Kasumi-1 (cell line): Measurements from ENCODE around the gene ZNF2.

Experiments
- DNase-seq, 2 experiments: peaks; one replicate each; lab custom pipeline; 2025; lab: John Stamatoyannopoulos, UW

ZNF2 gene

DNA sequence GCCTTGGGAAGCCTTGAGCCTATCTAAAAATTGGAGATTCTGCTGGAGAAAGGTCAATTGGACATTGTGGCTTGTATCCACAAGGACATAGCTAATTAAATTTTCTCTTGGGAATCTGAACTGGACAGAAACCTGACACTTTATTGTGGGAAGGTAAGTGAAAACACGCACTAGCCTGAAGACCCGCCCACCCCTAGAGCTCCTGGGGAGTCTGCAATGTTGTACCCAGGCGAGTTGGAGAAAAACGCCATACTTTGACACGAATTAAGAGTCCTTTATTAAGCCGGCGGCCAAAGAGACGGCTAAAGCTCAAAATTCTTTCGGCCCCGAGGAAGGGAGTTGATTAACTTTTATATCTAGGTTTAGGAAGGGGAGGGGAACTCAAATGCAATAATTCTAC is 40.5 kb downstream of the ZNF2 start:
- no peak for DNase-seq

DNA sequence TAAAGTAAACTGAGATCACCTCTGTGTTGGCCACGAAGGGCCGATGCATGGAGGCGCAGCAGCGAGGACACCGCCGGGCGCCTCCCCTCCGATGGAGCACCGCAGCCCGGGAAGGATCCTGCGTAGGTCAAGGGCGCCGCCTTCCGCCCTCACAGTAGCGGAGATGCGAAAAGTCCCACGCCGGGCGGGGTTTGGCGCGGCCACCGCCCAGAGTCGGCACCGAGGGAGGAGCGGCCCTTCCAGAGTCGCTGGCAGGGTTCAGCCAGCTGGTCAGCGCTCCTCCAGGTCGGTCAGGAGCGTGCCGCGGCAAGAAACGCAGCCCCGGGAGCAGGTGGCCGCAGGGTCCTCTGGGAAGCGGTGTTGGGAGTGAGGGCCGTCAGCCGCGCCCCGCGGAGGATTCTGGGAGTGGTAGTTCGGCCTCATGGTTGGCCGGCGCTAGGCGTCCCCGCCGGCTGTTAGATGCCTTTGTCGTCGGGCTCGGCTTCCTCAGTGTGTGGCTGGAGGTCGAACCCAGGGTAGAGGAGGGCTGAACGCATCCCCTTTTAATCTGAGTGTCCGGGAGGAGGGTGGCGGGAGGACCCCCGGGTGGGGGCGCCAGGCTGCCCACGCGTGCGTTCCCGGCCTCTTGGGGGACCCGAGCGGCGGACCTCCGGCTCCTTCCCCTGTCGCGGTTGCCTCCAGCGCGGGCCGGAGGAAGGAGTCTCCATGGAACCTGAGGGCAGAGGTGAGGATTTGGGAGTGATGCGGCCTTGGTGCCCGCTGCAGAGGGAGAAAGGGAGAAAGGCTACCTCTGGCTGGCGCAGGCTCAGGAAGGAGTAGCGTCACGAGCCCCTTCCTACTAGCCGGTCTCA is 41.7 kb downstream of the ZNF2 start, which contains the start of gene ZNF892:
Gene ZNF892, plus strand, starts transcription at position 411 of the 851 bp plus-strand sequence. Its CDS starts 295 bp downstream, at position 706.
- DNase-seq: peak; percentile 80 to 83

DNA sequence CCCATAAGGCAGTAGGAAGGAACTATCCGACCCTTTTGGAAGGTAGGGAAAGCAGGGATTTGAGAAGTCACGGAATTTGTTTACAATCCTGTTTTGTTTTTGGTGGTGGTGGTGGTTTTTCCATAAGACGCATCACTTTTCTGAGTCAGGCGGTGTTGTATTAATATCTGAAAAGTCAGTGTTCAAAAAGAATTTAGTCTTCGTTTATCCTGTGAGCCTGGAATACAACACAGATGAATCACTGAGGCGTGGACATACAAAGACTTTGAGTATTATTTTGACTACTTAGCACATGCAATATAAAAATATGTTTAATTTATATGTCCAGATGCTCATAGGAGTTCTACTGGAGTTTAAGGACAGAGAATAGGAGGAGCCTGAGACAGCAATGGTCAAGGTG is 42.5 kb downstream of the ZNF2 start:
- DNase-seq: no peak

DNA sequence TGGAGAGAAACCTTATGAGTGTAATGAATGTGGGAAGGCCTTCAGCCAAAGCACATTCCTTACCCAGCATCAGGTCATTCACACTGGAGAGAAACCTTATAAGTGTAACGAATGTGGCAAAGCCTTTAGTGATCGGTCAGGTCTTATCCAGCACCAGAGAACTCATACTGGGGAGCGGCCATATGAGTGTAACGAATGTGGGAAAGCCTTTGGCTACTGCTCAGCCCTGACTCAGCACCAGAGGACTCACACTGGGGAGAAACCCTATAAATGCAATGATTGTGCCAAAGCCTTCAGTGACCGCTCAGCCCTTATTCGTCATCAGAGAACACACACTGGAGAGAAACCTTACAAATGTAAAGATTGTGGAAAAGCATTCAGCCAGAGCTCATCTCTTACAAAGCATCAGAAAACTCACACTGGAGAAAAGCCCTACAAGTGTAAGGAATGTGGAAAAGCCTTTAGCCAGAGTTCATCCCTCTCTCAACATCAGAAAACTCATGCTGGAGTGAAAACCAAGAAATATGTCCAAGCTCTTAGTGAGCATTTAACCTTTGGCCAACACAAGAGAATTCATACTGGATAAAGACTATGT is 49.5 kb downstream of the ZNF2 start:
- DNase-seq: no peak

DNA sequence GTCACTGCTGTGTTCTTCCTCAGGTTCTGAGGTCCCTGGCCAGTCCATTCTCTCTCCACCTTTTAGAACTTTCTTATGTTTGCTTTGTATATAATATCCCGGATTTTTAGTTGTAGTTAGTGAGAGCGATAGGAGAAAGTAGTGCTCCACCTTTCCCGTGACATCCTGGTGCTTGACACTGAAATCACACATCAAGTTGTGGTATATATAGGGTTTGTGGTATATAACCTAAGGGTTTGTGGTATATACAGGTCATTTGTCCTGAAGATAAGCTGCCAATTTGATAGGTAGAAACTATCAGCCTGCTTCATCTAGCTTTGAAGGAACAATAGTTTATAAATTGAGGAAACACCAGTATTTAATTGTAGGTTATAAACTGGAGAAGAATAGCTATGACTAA is 54.8 kb downstream of the ZNF2 start:
- no peak for DNase-seq

DNA sequence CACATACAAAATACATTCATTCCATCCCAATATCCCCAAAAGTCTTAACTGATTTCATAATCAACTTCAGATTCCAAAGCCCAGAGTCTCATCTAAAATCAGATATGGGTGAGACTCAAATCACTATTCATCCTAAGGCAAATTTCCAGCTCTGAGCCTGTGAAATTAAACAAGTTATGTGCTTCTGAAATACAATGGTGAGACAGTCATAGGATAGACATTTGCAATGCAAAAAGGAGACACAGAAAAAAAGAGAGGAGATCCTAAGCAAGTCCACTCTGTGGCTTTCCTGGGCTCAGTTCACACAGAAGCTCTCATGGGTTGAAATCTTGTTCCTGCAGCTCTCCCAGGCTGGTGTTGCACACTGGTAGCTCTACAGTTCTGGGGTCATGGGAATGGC is 60.0 kb downstream of the ZNF2 start:
- DNase-seq: no peak

DNA sequence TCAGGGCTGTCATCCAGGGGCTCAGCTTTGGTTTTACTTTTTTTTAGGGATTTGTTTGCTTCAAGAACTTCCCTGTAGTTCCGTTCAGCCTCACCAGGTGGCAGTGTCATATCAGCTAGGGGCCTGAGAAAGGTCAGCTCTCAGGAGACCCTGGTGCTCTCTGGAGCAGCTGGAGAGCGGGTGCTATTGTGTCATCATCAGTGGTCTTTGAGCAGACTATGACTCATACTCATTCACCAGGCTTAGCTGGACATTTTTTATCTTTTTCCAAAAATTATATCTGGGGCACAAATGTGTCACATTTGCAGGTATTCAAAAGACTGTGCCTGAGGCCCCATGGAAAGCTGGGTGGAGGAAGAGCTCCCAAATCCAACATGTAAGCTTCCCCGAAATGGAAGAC is 66.1 kb downstream of the ZNF2 start:
- DNase-seq: peak; percentile 51 to 67

DNA sequence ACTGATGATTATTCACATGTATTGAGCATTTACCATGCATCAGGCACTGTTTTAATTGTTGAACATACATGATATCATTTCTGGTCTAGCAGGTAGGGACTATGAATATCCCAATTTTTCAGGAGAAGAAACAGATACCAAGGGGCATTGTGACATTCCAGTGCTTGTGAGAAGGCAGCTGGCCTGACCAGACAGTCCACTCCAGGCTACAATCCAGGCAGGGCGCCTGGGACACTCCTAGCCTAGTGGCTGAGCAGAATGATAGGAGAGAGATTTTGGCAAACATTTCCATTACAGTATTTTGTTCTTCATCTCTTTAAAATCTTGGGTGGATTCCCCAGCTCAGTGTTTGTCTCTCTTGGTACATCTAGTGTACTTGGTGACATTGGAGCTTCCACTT is 66.6 kb downstream of the ZNF2 start:
- no peak for DNase-seq
